ENCODE measurements around the gene LAMP1. TPM values are rescaled to one million over a fixed set of nuclear protein-coding genes. Genes with fewer than 3 reads are reported as not detected.
"Not testable (repeated sequence)": the region's sequence is repeated elsewhere in the genome, so short reads cannot be mapped to it uniquely, and the experiment has no call there.

Gene LAMP1
- total and polyA plus RNA-seq, 2 experiments from 2014 or later, result 34.5 to 107 TPM

DNA sequence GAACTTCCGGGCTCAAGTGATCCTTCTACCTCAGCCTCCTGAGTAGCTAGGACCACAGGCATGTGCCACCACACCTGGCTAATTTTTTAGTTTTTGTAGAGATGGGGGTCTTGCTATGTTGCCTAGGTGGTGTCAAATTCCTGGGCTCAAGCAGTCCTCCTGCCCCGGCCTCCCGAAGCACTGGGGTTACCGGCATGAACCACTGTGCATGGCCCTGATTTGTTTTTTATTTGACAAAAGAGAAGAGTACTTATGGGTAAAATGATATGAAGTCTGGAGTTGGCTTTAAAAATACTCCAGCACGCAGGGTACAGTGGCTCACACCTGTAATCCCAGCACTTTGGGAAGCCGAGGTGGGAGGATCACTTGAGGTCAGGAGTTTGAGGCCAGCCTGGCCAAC is 71.3 kb downstream of the LAMP1 start:
- DNase-seq (ENCODE audit: low spot score); H3K36me3 ChIP-seq (ENCODE audit: insufficient read depth); H3K4me3 Mint-ChIP-seq; H3K27ac ChIP-seq (ENCODE audit: low read depth); H3K9me3 Mint-ChIP-seq; H3K27me3 ChIP-seq (ENCODE audit: insufficient read depth); H3K27ac Mint-ChIP-seq; H3K36me3 Mint-ChIP-seq (ENCODE audit: low read depth); H3K4me1 ChIP-seq (ENCODE audit: insufficient read depth); H4K20me1 ChIP-seq (replicated peaks; ENCODE audit: insufficient read depth); H2AFZ ChIP-seq; ATAC-seq; H3K4me3 ChIP-seq; H3K9me2 ChIP-seq (ENCODE audit: insufficient read depth); H3K4me2 ChIP-seq; H3K79me2 ChIP-seq (replicated peaks; ENCODE audit: insufficient read depth): not testable (repeated sequence)
- peaks cover 15% of the 10 kb centered on the region; the same call in 1 of the 2 replicates for H3F3A ChIP-seq (replicated peaks; ENCODE audit: low read depth)
- Mint-ChIP-seq H3K4me1 (peaks cover 21% of the 10 kb centered on the region), H3K27me3 (ENCODE audit: insufficient read depth, low read depth, poor library complexity) (peaks cover 15% of the 10 kb centered on the region)

DNA sequence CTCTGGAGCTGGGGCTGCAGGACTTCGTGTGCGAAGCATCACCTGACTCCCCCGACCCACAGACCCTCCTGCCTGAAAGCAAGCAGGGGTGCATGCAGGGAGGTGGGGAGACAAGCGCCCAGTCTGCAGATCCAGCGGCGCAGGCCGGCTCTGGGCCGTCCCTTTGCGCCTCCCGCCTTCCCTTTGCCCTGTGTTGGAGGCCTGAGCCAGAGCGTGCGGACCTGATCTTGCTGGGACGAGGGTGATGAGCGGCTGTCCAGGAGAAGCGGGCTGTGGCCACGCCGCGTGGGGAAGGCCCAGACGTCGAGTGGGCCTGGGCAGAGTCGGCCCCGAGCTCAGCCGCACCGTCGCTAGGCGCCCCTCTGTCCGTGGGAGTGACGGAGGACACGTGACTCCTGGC is 72.2 kb downstream of the LAMP1 start:
- H2AFZ ChIP-seq, result peak overlapping the region; percentile 47; the same call in 1 of the 2 replicates
- no peak overlapping the region for H3K27ac ChIP-seq (ENCODE audit: low read depth)
- no peaks in the 10 kb centered on the region for H3K36me3 Mint-ChIP-seq (ENCODE audit: low read depth)
- H3K4me2 ChIP-seq, result no peak overlapping the region
- H3K4me1 Mint-ChIP-seq, result peaks cover 24% of the 10 kb centered on the region
- H4K20me1 ChIP-seq (replicated peaks; ENCODE audit: insufficient read depth), result no peaks in the 10 kb centered on the region
- peaks cover 12% of the 10 kb centered on the region; the same call in 1 of the 2 replicates for H3F3A ChIP-seq (replicated peaks; ENCODE audit: low read depth)
- peaks cover 8% of the 10 kb centered on the region for H3K9me3 Mint-ChIP-seq
- no peaks in the 10 kb centered on the region for H3K36me3 ChIP-seq (ENCODE audit: insufficient read depth)
- no peaks in the 10 kb centered on the region for H3K9me2 ChIP-seq (ENCODE audit: insufficient read depth)
- peaks cover 9% of the 10 kb centered on the region; the same call in 1 of the 2 replicates for H3K4me1 ChIP-seq (ENCODE audit: insufficient read depth)
- no peak overlapping the region for H3K4me3 Mint-ChIP-seq
- no peaks in the 10 kb centered on the region for H3K79me2 ChIP-seq (replicated peaks; ENCODE audit: insufficient read depth)
- ATAC-seq (no peak), DNase-seq (ENCODE audit: low spot score) (no peak)
- H3K27ac Mint-ChIP-seq, result no peak overlapping the region; the same call in 1 of the 2 replicates
- H3K27me3 ChIP-seq (ENCODE audit: insufficient read depth), result no peaks in the 10 kb centered on the region
- peaks cover 15% of the 10 kb centered on the region for H3K27me3 Mint-ChIP-seq (ENCODE audit: insufficient read depth, low read depth, poor library complexity)
- H3K4me3 ChIP-seq, result no peak overlapping the region
- no peak for TF ChIP-seq EZH2phosphoT487 (IDR thresholded peaks at IDR 0.05; ENCODE audit: unreplicated experiment)
- TF ChIP-seq POLR2AphosphoS5 (IDR thresholded peaks at IDR 0.05; ENCODE audit: low read depth), result no peak
- TF ChIP-seq ZNF331 (CRISPR knock-in tag; IDR thresholded peaks at IDR 0.05; ENCODE audit: low read depth), result no peak
- TF ChIP-seq JUNB (IDR thresholded peaks at IDR 0.05; ENCODE audit: unreplicated experiment), result no peak
- TF ChIP-seq, protein P1, sequence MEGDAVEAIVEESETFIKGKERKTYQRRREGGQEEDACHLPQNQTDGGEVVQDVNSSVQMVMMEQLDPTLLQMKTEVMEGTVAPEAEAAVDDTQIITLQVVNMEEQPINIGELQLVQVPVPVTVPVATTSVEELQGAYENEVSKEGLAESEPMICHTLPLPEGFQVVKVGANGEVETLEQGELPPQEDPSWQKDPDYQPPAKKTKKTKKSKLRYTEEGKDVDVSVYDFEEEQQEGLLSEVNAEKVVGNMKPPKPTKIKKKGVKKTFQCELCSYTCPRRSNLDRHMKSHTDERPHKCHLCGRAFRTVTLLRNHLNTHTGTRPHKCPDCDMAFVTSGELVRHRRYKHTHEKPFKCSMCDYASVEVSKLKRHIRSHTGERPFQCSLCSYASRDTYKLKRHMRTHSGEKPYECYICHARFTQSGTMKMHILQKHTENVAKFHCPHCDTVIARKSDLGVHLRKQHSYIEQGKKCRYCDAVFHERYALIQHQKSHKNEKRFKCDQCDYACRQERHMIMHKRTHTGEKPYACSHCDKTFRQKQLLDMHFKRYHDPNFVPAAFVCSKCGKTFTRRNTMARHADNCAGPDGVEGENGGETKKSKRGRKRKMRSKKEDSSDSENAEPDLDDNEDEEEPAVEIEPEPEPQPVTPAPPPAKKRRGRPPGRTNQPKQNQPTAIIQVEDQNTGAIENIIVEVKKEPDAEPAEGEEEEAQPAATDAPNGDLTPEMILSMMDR (conservative IDR thresholded peaks at IDR 0.05; ENCODE audit: low read depth in 2 of 2), result no peak
- TF ChIP-seq, protein P2, sequence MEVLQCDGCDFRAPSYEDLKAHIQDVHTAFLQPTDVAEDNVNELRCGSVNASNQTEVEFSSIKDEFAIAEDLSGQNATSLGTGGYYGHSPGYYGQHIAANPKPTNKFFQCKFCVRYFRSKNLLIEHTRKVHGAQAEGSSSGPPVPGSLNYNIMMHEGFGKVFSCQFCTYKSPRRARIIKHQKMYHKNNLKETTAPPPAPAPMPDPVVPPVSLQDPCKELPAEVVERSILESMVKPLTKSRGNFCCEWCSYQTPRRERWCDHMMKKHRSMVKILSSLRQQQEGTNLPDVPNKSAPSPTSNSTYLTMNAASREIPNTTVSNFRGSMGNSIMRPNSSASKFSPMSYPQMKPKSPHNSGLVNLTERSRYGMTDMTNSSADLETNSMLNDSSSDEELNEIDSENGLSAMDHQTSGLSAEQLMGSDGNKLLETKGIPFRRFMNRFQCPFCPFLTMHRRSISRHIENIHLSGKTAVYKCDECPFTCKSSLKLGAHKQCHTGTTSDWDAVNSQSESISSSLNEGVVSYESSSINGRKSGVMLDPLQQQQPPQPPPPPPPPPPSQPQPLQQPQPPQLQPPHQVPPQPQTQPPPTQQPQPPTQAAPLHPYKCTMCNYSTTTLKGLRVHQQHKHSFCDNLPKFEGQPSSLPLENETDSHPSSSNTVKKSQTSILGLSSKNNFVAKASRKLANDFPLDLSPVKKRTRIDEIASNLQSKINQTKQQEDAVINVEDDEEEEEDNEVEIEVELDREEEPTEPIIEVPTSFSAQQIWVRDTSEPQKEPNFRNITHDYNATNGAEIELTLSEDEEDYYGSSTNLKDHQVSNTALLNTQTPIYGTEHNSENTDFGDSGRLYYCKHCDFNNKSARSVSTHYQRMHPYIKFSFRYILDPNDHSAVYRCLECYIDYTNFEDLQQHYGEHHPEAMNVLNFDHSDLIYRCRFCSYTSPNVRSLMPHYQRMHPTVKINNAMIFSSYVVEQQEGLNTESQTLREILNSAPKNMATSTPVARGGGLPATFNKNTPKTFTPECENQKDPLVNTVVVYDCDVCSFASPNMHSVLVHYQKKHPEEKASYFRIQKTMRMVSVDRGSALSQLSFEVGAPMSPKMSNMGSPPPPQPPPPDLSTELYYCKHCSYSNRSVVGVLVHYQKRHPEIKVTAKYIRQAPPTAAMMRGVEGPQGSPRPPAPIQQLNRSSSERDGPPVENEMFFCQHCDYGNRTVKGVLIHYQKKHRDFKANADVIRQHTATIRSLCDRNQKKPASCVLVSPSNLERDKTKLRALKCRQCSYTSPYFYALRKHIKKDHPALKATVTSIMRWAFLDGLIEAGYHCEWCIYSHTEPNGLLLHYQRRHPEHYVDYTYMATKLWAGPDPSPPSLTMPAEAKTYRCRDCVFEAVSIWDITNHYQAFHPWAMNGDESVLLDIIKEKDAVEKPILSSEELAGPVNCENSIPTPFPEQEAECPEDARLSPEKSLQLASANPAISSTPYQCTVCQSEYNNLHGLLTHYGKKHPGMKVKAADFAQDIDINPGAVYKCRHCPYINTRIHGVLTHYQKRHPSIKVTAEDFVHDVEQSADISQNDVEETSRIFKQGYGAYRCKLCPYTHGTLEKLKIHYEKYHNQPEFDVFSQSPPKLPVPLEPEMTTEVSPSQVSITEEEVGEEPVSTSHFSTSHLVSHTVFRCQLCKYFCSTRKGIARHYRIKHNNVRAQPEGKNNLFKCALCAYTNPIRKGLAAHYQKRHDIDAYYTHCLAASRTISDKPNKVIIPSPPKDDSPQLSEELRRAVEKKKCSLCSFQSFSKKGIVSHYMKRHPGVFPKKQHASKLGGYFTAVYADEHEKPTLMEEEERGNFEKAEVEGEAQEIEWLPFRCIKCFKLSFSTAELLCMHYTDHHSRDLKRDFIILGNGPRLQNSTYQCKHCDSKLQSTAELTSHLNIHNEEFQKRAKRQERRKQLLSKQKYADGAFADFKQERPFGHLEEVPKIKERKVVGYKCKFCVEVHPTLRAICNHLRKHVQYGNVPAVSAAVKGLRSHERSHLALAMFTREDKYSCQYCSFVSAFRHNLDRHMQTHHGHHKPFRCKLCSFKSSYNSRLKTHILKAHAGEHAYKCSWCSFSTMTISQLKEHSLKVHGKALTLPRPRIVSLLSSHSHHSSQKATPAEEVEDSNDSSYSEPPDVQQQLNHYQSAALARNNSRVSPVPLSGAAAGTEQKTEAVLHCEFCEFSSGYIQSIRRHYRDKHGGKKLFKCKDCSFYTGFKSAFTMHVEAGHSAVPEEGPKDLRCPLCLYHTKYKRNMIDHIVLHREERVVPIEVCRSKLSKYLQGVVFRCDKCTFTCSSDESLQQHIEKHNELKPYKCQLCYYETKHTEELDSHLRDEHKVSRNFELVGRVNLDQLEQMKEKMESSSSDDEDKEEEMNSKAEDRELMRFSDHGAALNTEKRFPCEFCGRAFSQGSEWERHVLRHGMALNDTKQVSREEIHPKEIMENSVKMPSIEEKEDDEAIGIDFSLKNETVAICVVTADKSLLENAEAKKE (CRISPR knock-in tag; IDR thresholded peaks at IDR 0.05), result no peak
- TF ChIP-seq, protein P3, sequence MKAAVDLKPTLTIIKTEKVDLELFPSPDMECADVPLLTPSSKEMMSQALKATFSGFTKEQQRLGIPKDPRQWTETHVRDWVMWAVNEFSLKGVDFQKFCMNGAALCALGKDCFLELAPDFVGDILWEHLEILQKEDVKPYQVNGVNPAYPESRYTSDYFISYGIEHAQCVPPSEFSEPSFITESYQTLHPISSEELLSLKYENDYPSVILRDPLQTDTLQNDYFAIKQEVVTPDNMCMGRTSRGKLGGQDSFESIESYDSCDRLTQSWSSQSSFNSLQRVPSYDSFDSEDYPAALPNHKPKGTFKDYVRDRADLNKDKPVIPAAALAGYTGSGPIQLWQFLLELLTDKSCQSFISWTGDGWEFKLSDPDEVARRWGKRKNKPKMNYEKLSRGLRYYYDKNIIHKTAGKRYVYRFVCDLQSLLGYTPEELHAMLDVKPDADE (IDR thresholded peaks at IDR 0.05), result no peak
- no peak for TF ChIP-seq EZH2 (IDR thresholded peaks at IDR 0.05; ENCODE audit: low read depth, unreplicated experiment)
- no peak for TF ChIP-seq CREB1 (CRISPR knock-in tag; IDR thresholded peaks at IDR 0.05; ENCODE audit: low read depth)
- no peak for TF ChIP-seq ZNF114 (CRISPR knock-in tag; IDR thresholded peaks at IDR 0.05)
- TF ChIP-seq NANOG (IDR thresholded peaks at IDR 0.05; ENCODE audit: borderline replicate concordance), result no peak
- no peak for TF ChIP-seq STAT1 (IDR thresholded peaks at IDR 0.05; ENCODE audit: unreplicated experiment)

Measured in GM23338 (cell line).